Testis (tissue), 3 donors: ENCODE results near the gene SLC22A31. TPM values are rescaled to one million over a fixed set of nuclear protein-coding genes. Genes with fewer than 3 reads are reported as not detected.

Experiments
- DNase-seq: peaks from one replicate; pipeline ENCODE4 v3.0.0-alpha.2; 2019
- H3K27ac ChIP-seq, 2 donors: fragments of 200-600 bp; sonication (generic); one replicate each; pipeline ENCODE4 v1.5.1; 2019
- H3K27me3 ChIP-seq: fragments of 200-600 bp; sonication (generic); one replicate; pipeline ENCODE4 v1.5.1; 2019
- H3K36me3 ChIP-seq: fragments of 200-600 bp; sonication (generic); one replicate; pipeline ENCODE4 v1.5.1; 2017; ENCODE audit warnings: low read depth; ENCODE audit errors: missing control alignments
- H3K4me1 ChIP-seq: fragments of 200-600 bp; sonication (generic); one replicate; pipeline ENCODE4 v1.5.1; 2019
- H3K4me3 ChIP-seq, 2 donors: fragments of 200-600 bp; sonication (generic); one replicate each; pipeline ENCODE4 v1.5.1; 2017 to 2019
- H3K9me3 ChIP-seq: fragments of 200-600 bp; sonication (generic); one replicate; pipeline ENCODE4 v1.5.1; 2017
- CTCF ChIP-seq, 3 experiments: fragments of 450-650 bp in 2 of 3; fragments of 200-600 bp in 1 of 3; sonication (generic) in 1 of 3; IDR thresholded peaks; one replicate each; pipeline ENCODE4 v1.5.1; 2016 to 2019; ENCODE audit warnings: antibody characterized with exemption in 3 of 3, mild to moderate bottlenecking in 2 of 3, moderate library complexity in 1 of 3
- POLR2A ChIP-seq: fragments of 450-650 bp; IDR thresholded peaks from one replicate; pipeline ENCODE4 v1.6.1; 2017; ENCODE audit warnings: antibody characterized with exemption, mild to moderate bottlenecking, moderate library complexity
- WGBS, 2 donors: methylation state at CpG; one replicate each; pipeline ENCODE4 v1.1.5; 2018; 5-methylcytosine and 5-hydroxymethylcytosine counted together
- intact Hi-C: fragments of 100-400 bp; cut with DNase I; formaldehyde crosslinking; loops from one replicate; pipeline ENCODE4 v1.15.1; 2023; ENCODE audit warnings: low total_unique reads
- polyA plus RNA-seq: library from polyadenylated mRNA; stranded (reverse); fragments of 350-450 nt; fragmentation: Illumina TruSeq; extraction: RNeasy Lipid Tissue Mini Kit (QIAGEN cat#74804); gene quantifications from one replicate; pipeline ENCODE4 v1.2.3, GENCODE V29; 2014; ENCODE audit warnings: low read depth, low replicate concordance; ENCODE audit not compliant: insufficient read depth
- total RNA-seq, 2 donors: library from RNA; depleted of rRNA; stranded (reverse); fragments of >200 nt; gene quantifications; one replicate each; pipeline ENCODE4 v1.2.3, GENCODE V29; 2016

Gene SLC22A31
- total and polyA plus RNA-seq, 3 donors from 2014 or later: 3.9 to 8.2 (median 6.2) TPM

- no peak for DNase-seq
- TF ChIP-seq CTCF (IDR thresholded peaks at IDR 0.05): no peak
- no peak for TF ChIP-seq POLR2A
- no peaks in the 10 kb centered on the region for H3K9me3 ChIP-seq
- H3K4me1 ChIP-seq: peaks cover 9% of the 10 kb centered on the region
- no peaks in the 10 kb centered on the region for H3K27me3 ChIP-seq
- no peaks in the 10 kb centered on the region for H3K36me3 ChIP-seq
- H3K27ac ChIP-seq: no peak overlapping the region
- intact Hi-C loops: no loop called here
- 96 to 97% methylated on average over 18 of the region's 18 CpGs for WGBS, 2 donors
- no peak overlapping the region for H3K4me3 ChIP-seq
Measured at GRCh38 chr16:89150090-89150835, 50.1 kb downstream of the SLC22A31 start.

GRCh38 chr16:89149386-89149785 lies 51.0 kb downstream of the SLC22A31 start:
- TF ChIP-seq CTCF (IDR thresholded peaks at IDR 0.05) (no peak), POLR2A (no peak)

DNA sequence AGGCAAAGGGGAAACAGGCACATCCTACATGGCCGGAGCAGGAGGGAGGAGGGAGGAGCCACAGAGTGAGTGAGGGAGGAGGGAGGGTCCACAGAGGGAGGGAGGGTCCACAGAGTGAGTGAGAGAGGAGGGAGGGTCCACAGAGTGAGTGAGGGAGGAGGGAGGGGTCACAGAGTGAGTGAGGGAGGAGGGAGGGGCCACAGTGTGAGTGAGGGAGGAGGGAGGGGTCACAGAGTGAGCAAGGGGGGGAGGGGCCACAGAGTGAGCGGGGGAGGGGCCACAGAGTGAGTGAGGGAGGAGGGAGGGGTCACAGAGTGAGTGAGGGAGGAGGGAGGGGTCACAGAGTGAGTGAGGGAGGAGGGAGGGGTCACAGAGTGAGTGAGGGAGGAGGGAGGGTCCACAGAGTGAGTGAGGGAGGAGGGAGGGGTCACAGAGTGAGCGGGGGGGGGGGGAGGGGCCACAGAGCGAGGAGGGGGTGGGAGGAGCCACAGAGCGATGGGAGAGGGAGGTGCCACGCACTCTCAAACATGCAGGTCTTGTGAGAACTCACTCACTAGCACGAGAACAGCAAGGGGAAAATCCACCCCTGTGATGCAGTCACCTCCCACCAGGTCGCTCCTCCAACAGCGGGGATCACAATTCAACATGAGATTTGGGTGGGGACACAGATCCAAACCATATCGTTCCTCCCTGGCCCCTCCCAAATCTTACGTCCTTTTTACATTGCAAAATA lies 53.1 kb downstream of the SLC22A31 start:
- WGBS, 2 donors: 93% methylated on average over 8 to 10 of the region's 11 CpGs
- Histone ChIP-seq H3K4me1 (no peaks in the 10 kb centered on the region), H3K27ac (no peak overlapping the region), H3K27me3 (no peaks in the 10 kb centered on the region), H3K9me3 (no peaks in the 10 kb centered on the region), H3K4me3 (no peak overlapping the region), H3K36me3 (no peaks in the 10 kb centered on the region)
- intact Hi-C loops: no loop called here
- no peak for DNase-seq
- TF ChIP-seq CTCF (IDR thresholded peaks at IDR 0.05) (no peak), POLR2A (no peak)

More at GRCh38 chr16:89149386-89149785, 51.0 kb downstream of the SLC22A31 start:
- no peaks in the 10 kb centered on the region for H3K9me3 ChIP-seq
- no peak overlapping the region for H3K4me3 ChIP-seq
- H3K27ac ChIP-seq: no peak overlapping the region
- H3K36me3 ChIP-seq: no peaks in the 10 kb centered on the region
- no peaks in the 10 kb centered on the region for H3K27me3 ChIP-seq
- WGBS, 2 donors: 96 to 97% methylated on average over 9 of the region's 9 CpGs
- intact Hi-C loops: no loop called here
- no peak for DNase-seq
- peaks cover under 1% of the 10 kb centered on the region for H3K4me1 ChIP-seq

- no peak for TF ChIP-seq POLR2A
- no peak for TF ChIP-seq CTCF (IDR thresholded peaks at IDR 0.05)
- no peaks in the 10 kb centered on the region for H3K36me3 ChIP-seq
- no peak overlapping the region for H3K4me3 ChIP-seq
- no peaks in the 10 kb centered on the region for H3K27me3 ChIP-seq
- DNase-seq: no peak
- WGBS, 2 donors: 96 to 99% methylated on average over 15 to 21 of the region's 21 CpGs
- no peaks in the 10 kb centered on the region for H3K4me1 ChIP-seq
- H3K27ac ChIP-seq: no peak overlapping the region
- H3K9me3 ChIP-seq: no peaks in the 10 kb centered on the region
- intact Hi-C loops: no loop called here
Measured at GRCh38 chr16:89146211-89147005, 53.9 kb downstream of the SLC22A31 start.

Other genes with a start within 250 kb of the SLC22A31 start
- gene CBFA2T3, start 223.3 kb downstream of the SLC22A31 start, total RNA-seq: 10 to 100 TPM in 1 of 2 donors, 1 to 10 TPM in 1; 9.2 to 11.9 TPM
- gene CBFA2T3, start 223.3 kb downstream of the SLC22A31 start, polyA plus RNA-seq: 7.1 TPM
- 10 to 100 TPM; 61.0 to 70.1 TPM for gene ACSF3, start 106.7 kb downstream of the SLC22A31 start, total RNA-seq
- gene ACSF3, start 106.7 kb downstream of the SLC22A31 start, polyA plus RNA-seq: 30.3 TPM
- gene CDH15, start 28.8 kb downstream of the SLC22A31 start, total RNA-seq: 1 to 10 TPM; 2.1 to 3.0 TPM
- 1.4 TPM for gene CDH15, start 28.8 kb downstream of the SLC22A31 start, polyA plus RNA-seq
- gene ZNF778, start 17.2 kb upstream of the SLC22A31 start, total RNA-seq: 10 to 100 TPM; 29.8 to 32.9 TPM
- 21.0 TPM for gene ZNF778, start 17.2 kb upstream of the SLC22A31 start, polyA plus RNA-seq